ENCODE data around the gene IRGM.
"Not testable (repeated sequence)": the region's sequence is repeated elsewhere in the genome, so short reads cannot be mapped to it uniquely, and the experiment has no call there.

The IRGM gene

GRCh38 chr5:150846308-150846653, at the start of gene IRGM:
TSS of gene IRGM (plus strand) at chr5:150846521. CDS start at chr5:150848124, 1,603 bp downstream.
- not testable (repeated sequence) for DNase-seq

GRCh38 chr5:150797384-150797783, 48.9 kb upstream of the IRGM start:
- no peak for DNase-seq

GRCh38 chr5:150801117-150801927, 45.0 kb upstream of the IRGM start:
- DNase-seq: peak; percentile 62

- DNase-seq: no peak
Measured at GRCh38 chr5:150804388-150804787, 41.9 kb upstream of the IRGM start.

GRCh38 chr5:150809363-150809762, 37.0 kb upstream of the IRGM start:
- DNase-seq: no peak

- no peak for DNase-seq
Measured at GRCh38 chr5:150815010-150815409, 31.3 kb upstream of the IRGM start.

GRCh38 chr5:150816946-150817345, 29.4 kb upstream of the IRGM start:
- no peak for DNase-seq

GRCh38 chr5:150829744-150830143, 16.6 kb upstream of the IRGM start:
- DNase-seq: no peak

- not testable (repeated sequence) for DNase-seq
Measured at GRCh38 chr5:150831821-150832220, 14.5 kb upstream of the IRGM start.

- DNase-seq: no peak
Measured at GRCh38 chr5:150836064-150836463, 10.3 kb upstream of the IRGM start.

- DNase-seq: no peak
Measured at GRCh38 chr5:150836703-150837102, 9.6 kb upstream of the IRGM start.

GRCh38 chr5:150845185-150845859, 999 bp upstream of the IRGM start:
- not testable (repeated sequence) for DNase-seq

GRCh38 chr5:150846654-150847333, 473 bp downstream of the IRGM start:
- peak; percentile 72 for DNase-seq

GRCh38 chr5:150847334-150847695, 994 bp downstream of the IRGM start:
- DNase-seq: no peak

- no peak for DNase-seq
Measured at GRCh38 chr5:150848271-150848670, 1.9 kb downstream of the IRGM start.

GRCh38 chr5:150851039-150851438, 4.7 kb downstream of the IRGM start:
- DNase-seq: no peak

GRCh38 chr5:150853561-150853960, 7.2 kb downstream of the IRGM start:
- no peak for DNase-seq

GRCh38 chr5:150856700-150857099, 10.4 kb downstream of the IRGM start:
- DNase-seq: not testable (repeated sequence)

- no peak for DNase-seq
Measured at GRCh38 chr5:150860246-150860821, 14.0 kb downstream of the IRGM start.

- DNase-seq: no peak
Measured at GRCh38 chr5:150862070-150862469, 15.7 kb downstream of the IRGM start.

- no peak for DNase-seq
Measured at GRCh38 chr5:150879358-150879757, 33.0 kb downstream of the IRGM start.

GRCh38 chr5:150895431-150896428, 49.4 kb downstream of the IRGM start:
- no peak for DNase-seq

Measured in NCI-H345 (cell line).